22Rv1 (cell line): ENCODE measurements around the gene PTPRQ.

ENCODE experiments used
- ZFX ChIP-seq: fragments of 450-650 bp; IDR thresholded peaks from 2 replicates; pipeline ENCODE4 v1.6.1; 2017; ENCODE audit warnings: antibody characterized with exemption, borderline replicate concordance
- TF ChIP-seq, protein P1 (sequence below): fragments of 450-650 bp; IDR thresholded peaks from 2 replicates; pipeline ENCODE4 v1.5.1; 2017; ENCODE audit warnings: mild to moderate bottlenecking

DNA sequence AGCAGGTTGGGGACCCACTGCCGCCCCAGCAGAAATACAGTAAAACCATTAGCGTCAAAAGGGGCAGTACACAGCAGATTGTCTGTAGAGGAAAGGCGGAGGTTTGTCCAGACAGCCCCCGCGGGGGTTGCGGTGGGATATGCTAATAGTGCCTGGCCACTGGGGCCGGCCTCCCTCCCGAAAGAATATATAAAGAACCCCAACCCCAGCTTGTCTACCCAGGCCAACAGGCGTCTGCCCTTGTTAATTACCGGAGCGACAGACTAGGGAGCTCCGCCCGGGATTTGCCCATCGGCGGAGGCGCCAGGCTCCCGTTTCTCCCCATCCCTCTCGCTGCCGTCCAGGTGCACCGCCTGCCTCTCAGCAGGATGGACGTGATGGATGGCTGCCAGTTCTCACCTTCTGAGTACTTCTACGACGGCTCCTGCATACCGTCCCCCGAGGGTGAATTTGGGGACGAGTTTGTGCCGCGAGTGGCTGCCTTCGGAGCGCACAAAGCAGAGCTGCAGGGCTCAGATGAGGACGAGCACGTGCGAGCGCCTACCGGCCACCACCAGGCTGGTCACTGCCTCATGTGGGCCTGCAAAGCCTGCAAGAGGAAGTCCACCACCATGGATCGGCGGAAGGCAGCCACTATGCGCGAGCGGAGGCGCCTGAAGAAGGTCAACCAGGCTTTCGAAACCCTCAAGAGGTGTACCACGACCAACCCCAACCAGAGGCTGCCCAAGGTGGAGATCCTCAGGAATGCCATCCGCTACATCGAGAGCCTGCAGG, 272.8 kb downstream of the PTPRQ start, which contains the start of gene MYF5:
- TF ChIP-seq, protein P1, sequence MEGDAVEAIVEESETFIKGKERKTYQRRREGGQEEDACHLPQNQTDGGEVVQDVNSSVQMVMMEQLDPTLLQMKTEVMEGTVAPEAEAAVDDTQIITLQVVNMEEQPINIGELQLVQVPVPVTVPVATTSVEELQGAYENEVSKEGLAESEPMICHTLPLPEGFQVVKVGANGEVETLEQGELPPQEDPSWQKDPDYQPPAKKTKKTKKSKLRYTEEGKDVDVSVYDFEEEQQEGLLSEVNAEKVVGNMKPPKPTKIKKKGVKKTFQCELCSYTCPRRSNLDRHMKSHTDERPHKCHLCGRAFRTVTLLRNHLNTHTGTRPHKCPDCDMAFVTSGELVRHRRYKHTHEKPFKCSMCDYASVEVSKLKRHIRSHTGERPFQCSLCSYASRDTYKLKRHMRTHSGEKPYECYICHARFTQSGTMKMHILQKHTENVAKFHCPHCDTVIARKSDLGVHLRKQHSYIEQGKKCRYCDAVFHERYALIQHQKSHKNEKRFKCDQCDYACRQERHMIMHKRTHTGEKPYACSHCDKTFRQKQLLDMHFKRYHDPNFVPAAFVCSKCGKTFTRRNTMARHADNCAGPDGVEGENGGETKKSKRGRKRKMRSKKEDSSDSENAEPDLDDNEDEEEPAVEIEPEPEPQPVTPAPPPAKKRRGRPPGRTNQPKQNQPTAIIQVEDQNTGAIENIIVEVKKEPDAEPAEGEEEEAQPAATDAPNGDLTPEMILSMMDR = no peak
- TF ChIP-seq ZFX = no peak
